HUES6 (cell line): ENCODE measurements around the gene UBTD2.
"Not testable (repeated sequence)": the region's sequence is repeated elsewhere in the genome, so short reads cannot be mapped to it uniquely, and the experiment has no call there.

Experiments
- H3K27ac ChIP-seq: 2 replicates; pipeline ENCODE4 v1.7.0; 2013; ENCODE audit warnings: low read depth, mild to moderate bottlenecking, low read length, inconsistent platforms
- H3K27me3 ChIP-seq: 2 replicates; pipeline ENCODE4 v1.6.1; 2013; ENCODE audit warnings: low read length; ENCODE audit not compliant: control insufficient read depth, insufficient read depth
- H3K36me3 ChIP-seq: 2 replicates; pipeline ENCODE4 v1.6.1; 2013; ENCODE audit warnings: low read length; ENCODE audit not compliant: control insufficient read depth, insufficient read depth
- H3K4me1 ChIP-seq: 2 replicates; pipeline ENCODE4 v1.6.1; 2013; ENCODE audit warnings: low read length; ENCODE audit not compliant: control insufficient read depth, insufficient read depth
- H3K4me3 ChIP-seq: 2 replicates; pipeline ENCODE4 v1.5.1; 2013; ENCODE audit warnings: low read depth, low read length
- H3K9ac ChIP-seq: one replicate; pipeline ENCODE4 v1.6.1; 2013; ENCODE audit warnings: mild to moderate bottlenecking, low read length
- H3K9me3 ChIP-seq: 2 replicates; pipeline ENCODE4 v1.6.1; 2013; ENCODE audit warnings: low read depth, low read length; ENCODE audit not compliant: control insufficient read depth, insufficient read depth

Gene UBTD2

DNA sequence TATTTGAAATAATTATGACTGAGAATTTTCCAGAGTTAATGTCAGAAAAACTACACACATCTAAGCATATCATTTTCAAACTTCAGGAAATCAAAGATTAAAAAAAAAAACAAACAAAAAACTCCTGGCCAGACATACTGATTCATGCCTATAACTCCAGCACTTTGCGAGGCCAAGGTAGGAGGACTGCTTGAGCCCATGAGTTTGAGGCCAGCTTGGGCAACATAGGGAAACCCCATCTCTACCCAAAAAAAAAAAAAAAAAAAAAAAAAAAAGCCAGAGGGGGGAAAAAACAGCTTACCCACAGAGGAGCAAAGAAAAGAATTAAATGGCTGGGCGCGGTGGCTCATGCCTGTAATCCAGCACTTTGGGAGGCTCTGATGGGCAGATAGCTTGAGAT lies 67.2 kb downstream of the UBTD2 start:
- Histone ChIP-seq H3K4me1 (no peaks in the 10 kb centered on the region), H3K36me3 (peaks cover 51% of the 10 kb centered on the region), H3K27me3 (no peaks in the 10 kb centered on the region), H3K27ac (no peak overlapping the region), H3K4me3 (no peak overlapping the region), H3K9me3 (no peaks in the 10 kb centered on the region), H3K9ac (no peak overlapping the region)

DNA sequence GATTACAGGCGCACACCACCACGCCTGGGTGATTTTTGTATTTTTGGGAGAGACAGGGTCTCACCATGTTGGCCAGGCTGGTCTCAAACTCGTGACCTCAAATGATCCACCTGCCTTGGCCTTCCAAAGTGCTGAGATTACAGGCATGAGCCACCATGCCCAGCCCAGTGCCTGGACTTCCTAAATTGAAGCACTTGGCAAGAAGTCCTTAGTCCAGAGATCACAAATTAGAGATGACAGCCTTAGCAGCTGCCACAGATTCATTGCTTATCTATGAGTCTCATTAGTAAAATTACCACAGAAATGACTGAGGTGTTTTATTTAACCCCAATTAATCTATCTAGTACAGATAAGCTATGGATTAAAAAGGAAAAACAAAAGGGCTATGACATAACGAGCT lies 70.4 kb downstream of the UBTD2 start:
- Histone ChIP-seq H3K9me3 (no peaks in the 10 kb centered on the region), H3K27me3 (no peaks in the 10 kb centered on the region), H3K36me3 (peaks cover 51% of the 10 kb centered on the region), H3K9ac (no peak overlapping the region), H3K4me1 (no peaks in the 10 kb centered on the region), H3K4me3 (no peak overlapping the region), H3K27ac (no peak overlapping the region)

DNA sequence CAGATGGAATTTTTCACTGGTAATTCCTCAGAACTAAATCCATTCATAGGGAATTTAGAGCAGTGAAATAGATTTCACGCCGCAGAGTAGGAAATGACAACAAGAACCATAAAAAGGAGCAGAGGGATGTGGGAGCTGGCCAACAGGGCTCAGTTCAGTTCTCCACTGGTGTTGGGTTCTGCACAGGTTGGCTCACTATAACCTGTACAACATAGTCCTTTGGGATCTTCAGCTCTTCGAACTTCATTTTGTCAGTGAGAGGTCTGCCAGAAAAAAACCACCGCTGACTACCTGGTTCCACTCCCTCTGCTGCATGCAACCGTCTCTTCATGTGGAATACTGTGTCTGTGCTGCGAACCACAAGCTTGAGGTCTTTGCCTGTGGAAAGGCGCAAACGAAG lies 71.9 kb downstream of the UBTD2 start:
- peaks cover 48% of the 10 kb centered on the region for H3K36me3 ChIP-seq

DNA sequence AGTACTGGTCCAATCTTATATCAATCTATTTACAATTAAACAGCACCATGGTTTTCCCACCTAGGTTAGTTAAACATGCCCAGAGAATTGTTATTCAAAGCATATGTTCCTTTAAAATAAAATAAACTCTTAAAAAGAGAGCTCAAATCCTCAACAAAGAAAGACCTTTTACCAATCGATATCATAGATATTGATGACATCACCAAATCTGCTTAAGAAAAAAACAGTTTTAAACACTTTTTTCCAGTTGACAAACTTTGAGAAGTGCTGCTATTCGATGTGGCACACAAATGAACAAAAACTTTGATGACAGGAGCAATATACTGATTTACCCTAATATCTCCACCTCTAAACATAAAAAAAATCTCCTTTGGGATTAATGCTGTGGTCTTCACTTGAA lies 73.8 kb downstream of the UBTD2 start:
- peaks cover 42% of the 10 kb centered on the region for H3K36me3 ChIP-seq
- no peak overlapping the region for H3K27ac ChIP-seq
- no peaks in the 10 kb centered on the region for H3K4me1 ChIP-seq
- no peak overlapping the region for H3K4me3 ChIP-seq
- no peaks in the 10 kb centered on the region for H3K27me3 ChIP-seq
- no peaks in the 10 kb centered on the region for H3K9me3 ChIP-seq
- H3K9ac ChIP-seq = no peak overlapping the region

More for the DNA sequence above, 71.9 kb downstream of the UBTD2 start:
- Histone ChIP-seq H3K27ac (no peak overlapping the region), H3K4me1 (no peaks in the 10 kb centered on the region), H3K27me3 (no peaks in the 10 kb centered on the region), H3K9ac (no peak overlapping the region), H3K4me3 (no peak overlapping the region), H3K9me3 (no peaks in the 10 kb centered on the region)

DNA sequence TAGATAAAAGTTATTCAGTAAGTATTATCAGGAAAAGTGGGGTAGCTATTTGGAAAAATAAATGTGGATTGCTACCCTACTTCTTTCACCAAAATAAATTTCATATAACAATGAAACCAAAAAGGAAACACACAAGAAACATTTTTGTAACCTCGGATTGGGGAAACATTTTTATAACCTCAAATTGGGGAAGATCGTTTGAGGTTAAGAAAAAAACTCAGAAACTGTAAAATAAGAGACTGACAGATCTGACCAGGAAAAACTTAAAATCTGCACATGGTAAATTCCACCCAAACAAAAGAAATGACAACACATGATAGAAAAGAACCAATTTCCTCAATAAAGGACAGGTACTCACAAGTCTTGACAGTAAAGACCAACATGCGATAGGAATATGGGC lies 76.1 kb downstream of the UBTD2 start:
- no peak overlapping the region for H3K9ac ChIP-seq

DNA sequence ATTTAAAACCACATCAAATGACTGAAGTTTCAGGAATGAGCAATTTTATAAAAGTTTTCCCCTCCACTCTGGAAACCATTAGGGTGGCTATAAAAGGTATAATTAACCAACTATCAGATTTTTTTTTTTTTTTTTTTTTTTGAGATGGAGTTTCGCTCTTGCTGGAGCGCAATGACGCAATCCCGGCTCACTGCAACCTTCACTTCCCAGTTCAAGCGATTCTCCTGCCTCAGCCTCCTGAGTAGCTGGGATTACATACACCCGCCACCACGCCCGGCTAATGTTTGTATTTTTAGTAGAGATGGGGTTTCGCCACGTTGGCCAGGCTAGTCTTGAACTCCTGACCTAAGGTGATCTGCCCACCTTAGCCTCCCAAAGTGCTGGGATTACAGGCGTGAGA lies 77.6 kb downstream of the UBTD2 start:
- not testable (repeated sequence) for H3K27me3 ChIP-seq, H3K9ac ChIP-seq, H3K4me1 ChIP-seq, H3K27ac ChIP-seq, H3K9me3 ChIP-seq, H3K4me3 ChIP-seq, H3K36me3 ChIP-seq

More for the DNA sequence above, 76.1 kb downstream of the UBTD2 start:
- no peaks in the 10 kb centered on the region for H3K9me3 ChIP-seq
- H3K36me3 ChIP-seq = peaks cover 25% of the 10 kb centered on the region
- no peak overlapping the region for H3K4me3 ChIP-seq
- H3K4me1 ChIP-seq = no peaks in the 10 kb centered on the region
- no peak overlapping the region for H3K27ac ChIP-seq
- H3K27me3 ChIP-seq = no peaks in the 10 kb centered on the region

DNA sequence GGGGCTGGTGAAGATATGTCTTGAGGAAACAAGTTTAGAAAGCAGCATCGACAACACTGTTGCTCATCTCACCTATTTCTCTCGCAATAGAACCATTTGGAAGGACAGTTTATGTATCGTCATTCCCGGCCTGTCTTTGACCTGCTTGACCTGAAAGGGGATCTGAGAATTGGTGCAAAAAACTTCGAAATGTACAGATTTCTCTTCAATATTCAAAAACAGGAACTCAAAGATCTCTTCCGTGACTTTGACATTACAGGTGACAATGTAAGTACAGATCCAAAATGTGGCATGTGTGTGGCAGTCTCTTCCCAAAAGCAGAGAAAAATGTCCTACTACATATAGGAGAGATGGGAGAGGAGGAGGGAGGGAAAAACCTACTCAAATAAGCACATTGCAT lies 83.1 kb downstream of the UBTD2 start:
- 0 out of 2 replicates have a peak, but pooled peaks cover 3% of the 10 kb centered on the region for H3K9me3 ChIP-seq
- H3K4me1 ChIP-seq = no peaks in the 10 kb centered on the region
- no peak overlapping the region for H3K27ac ChIP-seq
- no peak overlapping the region for H3K9ac ChIP-seq
- H3K4me3 ChIP-seq = no peak overlapping the region
- no peaks in the 10 kb centered on the region for H3K36me3 ChIP-seq
- no peaks in the 10 kb centered on the region for H3K27me3 ChIP-seq

DNA sequence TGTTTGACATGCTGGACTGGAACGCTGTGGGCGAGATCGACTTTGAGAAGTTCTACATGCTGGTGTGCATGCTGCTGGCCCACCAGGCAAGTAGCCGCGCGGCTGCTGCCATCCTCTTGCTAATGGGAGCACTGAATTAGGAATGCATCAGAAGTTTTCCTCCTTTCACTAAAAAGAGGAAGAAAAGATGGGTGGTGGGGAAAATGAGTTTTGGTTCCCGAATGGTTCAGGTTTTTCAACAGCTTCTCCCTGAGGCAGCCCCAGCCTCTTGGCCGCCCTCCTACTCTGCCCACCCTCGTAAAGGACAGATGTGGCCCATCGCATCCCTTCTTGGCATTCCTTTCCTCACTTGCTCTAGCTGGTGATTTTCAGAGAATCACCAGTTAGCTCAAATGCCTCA lies 84.1 kb downstream of the UBTD2 start:
- no peaks in the 10 kb centered on the region for H3K27me3 ChIP-seq
- 0 out of 2 replicates have a peak, but pooled peaks cover 3% of the 10 kb centered on the region for H3K9me3 ChIP-seq
- H3K9ac ChIP-seq = no peak overlapping the region
- H3K36me3 ChIP-seq = no peaks in the 10 kb centered on the region
- H3K4me3 ChIP-seq = no peak overlapping the region
- H3K27ac ChIP-seq = no peak overlapping the region
- H3K4me1 ChIP-seq = no peaks in the 10 kb centered on the region

DNA sequence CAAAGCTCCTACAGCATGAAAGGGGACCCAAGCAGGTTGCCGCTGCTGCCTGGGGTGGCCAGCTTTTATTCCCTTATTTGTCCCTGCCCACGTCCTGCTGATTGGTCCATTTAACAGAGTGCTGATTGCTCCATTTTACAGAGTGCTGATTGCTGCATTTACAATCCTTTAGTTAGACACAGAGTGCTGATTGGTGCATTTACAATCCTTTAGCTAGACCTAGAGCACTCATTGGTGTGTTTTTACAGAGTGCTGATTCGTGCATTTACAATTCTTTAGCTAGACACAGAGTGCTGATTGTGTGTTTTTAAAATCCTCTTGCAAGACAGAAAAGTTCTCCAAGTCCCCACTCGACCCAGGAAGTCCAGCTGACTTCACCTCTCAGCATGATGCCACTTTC lies 85.8 kb downstream of the UBTD2 start:
- H3K9ac ChIP-seq, H3K27me3 ChIP-seq, H3K4me1 ChIP-seq, H3K27ac ChIP-seq, H3K4me3 ChIP-seq, H3K36me3 ChIP-seq, H3K9me3 ChIP-seq: not testable (repeated sequence)

DNA sequence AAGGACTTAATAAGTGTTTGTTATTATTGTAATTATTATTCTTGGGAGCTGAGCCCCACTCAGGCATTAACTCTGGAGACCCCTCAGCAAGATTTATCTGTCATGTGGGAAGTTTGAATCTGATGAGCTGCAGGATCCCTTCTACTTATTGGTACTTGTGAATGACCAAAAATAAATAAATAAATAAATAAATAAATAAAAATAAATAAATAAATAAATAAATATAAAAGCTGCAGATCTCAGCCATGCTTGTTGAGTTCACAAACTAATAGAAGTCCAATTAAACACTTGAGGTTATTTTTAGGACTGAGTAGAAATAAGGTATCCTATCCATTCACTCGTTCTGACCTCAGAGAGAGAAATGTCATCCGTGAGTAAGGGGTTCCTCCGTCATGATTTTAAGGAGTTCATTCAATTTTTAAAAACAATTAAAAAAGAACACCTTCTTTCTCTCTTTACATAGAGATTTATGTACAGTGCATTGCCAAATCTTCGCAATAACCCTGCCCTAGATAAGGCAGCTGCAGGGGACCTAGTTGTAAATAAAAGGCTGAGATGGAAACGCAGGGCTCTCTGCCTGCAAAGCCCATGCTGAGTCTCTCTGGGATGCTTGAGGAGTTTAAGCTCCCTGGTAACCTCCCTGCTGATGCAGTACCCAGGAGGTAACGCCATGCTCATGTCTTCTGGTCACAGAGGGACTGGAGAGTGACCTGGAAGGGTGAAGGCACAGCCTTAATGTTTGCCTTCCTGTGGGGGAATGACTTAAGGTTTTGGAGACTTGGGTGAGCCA lies 88.4 kb downstream of the UBTD2 start:
- no peak overlapping the region for H3K9ac ChIP-seq
- H3K27me3 ChIP-seq = no peaks in the 10 kb centered on the region
- H3K4me1 ChIP-seq = no peaks in the 10 kb centered on the region

DNA sequence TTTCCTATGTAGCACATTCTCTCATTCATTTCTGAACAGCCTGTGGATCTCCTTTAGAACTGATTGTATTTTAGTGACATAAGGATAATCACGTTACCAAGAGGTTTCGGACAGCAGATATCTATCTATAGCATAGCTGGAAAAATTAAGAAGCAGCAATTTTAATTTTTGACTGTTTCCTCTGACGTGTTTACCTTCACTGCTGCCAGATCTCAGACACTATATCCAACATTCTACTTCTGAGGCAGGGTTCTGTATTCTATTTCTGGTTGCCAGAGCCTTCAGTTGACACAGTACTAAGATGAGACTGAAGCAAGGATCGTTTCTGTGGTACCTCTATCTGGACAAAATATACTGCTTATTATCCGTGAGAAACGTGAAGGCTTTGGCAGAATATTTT lies 89.7 kb downstream of the UBTD2 start, which contains the start of gene EFCAB9:
Gene EFCAB9, plus strand, starts transcription at position 301 of the 400 bp plus-strand sequence. Its CDS starts 1 bp downstream, at position 302.
- H3K27me3 ChIP-seq = no peaks in the 10 kb centered on the region
- H3K4me1 ChIP-seq = no peaks in the 10 kb centered on the region
- H3K9ac ChIP-seq = no peak within 1 kb of the TSS
- H3K36me3 ChIP-seq = no peaks in the 10 kb centered on the region
- 0 out of 2 replicates have a peak, but pooled peaks cover 3% of the 10 kb centered on the region for H3K9me3 ChIP-seq
- no peak within 1 kb of the TSS for H3K27ac ChIP-seq
- no peak within 1 kb of the TSS for H3K4me3 ChIP-seq

More for the DNA sequence above, 88.4 kb downstream of the UBTD2 start:
- Histone ChIP-seq H3K27ac (no peak overlapping the region), H3K9me3 (0 out of 2 replicates have a peak, but pooled peaks cover 3% of the 10 kb centered on the region), H3K36me3 (no peaks in the 10 kb centered on the region), H3K4me3 (no peak overlapping the region)
